Breast epithelium (tissue), 4 donors: ENCODE data around the gene NUP210L. TPM values are rescaled to one million over a fixed set of nuclear protein-coding genes. Genes with fewer than 3 reads are reported as not detected.

Experiments used
- DNase-seq, 2 donors: peaks; one replicate each; pipeline ENCODE4 v3.0.0-alpha.2; 2019; ENCODE audit warnings: low spot score in 2 of 2
- H3K27ac ChIP-seq, 2 donors: fragments of 200-600 bp; sonication (generic) in 1 of 2; one replicate each; pipeline ENCODE4 v1.5.1; 2016 to 2019; ENCODE audit warnings: mild to moderate bottlenecking in 1 of 2
- H3K27me3 ChIP-seq, 2 donors: fragments of 200-600 bp; sonication (generic) in 1 of 2; one replicate each; pipeline versions ENCODE4 v1.5.1 to v1.6.0; 2017 to 2019; ENCODE audit warnings: control low read depth in 1 of 2, mild to moderate bottlenecking in 1 of 2
- H3K36me3 ChIP-seq: fragments of 200-600 bp; one replicate; pipeline ENCODE4 v1.5.1; 2019
- H3K4me1 ChIP-seq, 2 donors: fragments of 200-600 bp; sonication (generic); one replicate each; pipeline ENCODE4 v1.5.1; 2016 to 2019; ENCODE audit warnings: control low read depth in 1 of 2
- H3K4me3 ChIP-seq, 3 donors: fragments of 200-600 bp; sonication (generic); 1 replicate in 2 of 3; 2 replicates in 1 of 3; pipeline ENCODE4 v1.5.1; 2016 to 2019; ENCODE audit warnings: mild to moderate bottlenecking in 3 of 3, moderate library complexity in 2 of 3
- H3K9me3 ChIP-seq, 2 donors: fragments of 200-600 bp; sonication (generic) in 1 of 2; one replicate each; pipeline ENCODE4 v1.5.1; 2016 to 2019; ENCODE audit warnings: control low read depth in 1 of 2
- CTCF ChIP-seq, 3 donors: fragments of 450-650 bp; IDR thresholded peaks; one replicate each; pipeline ENCODE4 v1.5.1; 2016 to 2017; ENCODE audit warnings: antibody characterized with exemption in 3 of 3, mild to moderate bottlenecking in 3 of 3, moderate library complexity in 3 of 3
- POLR2A ChIP-seq: fragments of 450-650 bp; IDR thresholded peaks from one replicate; pipeline ENCODE4 v1.6.1; 2016; ENCODE audit warnings: antibody characterized with exemption, mild to moderate bottlenecking, moderate library complexity
- POLR2AphosphoS5 ChIP-seq, 3 donors: sonication (generic); formaldehyde crosslinking; IDR thresholded peaks; one replicate each; pipeline ENCODE4 v1.6.1; 2017; ENCODE audit warnings: antibody characterized with exemption in 3 of 3
- intact Hi-C: fragments of 100-400 bp; cut with DNase I; formaldehyde crosslinking; loops from one replicate; pipeline ENCODE4 v1.15.1; 2023; ENCODE audit warnings: low total_unique reads
- total RNA-seq, 3 donors: library from RNA; depleted of rRNA; stranded (reverse); fragments of >200 nt; gene quantifications; one replicate each; pipeline ENCODE4 v1.1.0, GENCODE V29; 2016

NUP210L gene
- total RNA-seq, 3 donors from 2014 or later: under 0.01 TPM; not detected in 2

GRCh38 chr1:153970346-153970745 lies 184.5 kb downstream of the NUP210L start:
- H3K4me3 ChIP-seq: no peak overlapping the region
- no peak for DNase-seq
- peaks cover 0 to 18% of the 10 kb centered on the region in 2 donors for H3K4me1 ChIP-seq
- H3K27ac ChIP-seq: no peak overlapping the region
- no peak for TF ChIP-seq POLR2A
- TF ChIP-seq CTCF (IDR thresholded peaks at IDR 0.05): no peak
- TF ChIP-seq POLR2AphosphoS5 (IDR thresholded peaks at IDR 0.05): no peak
- H3K27me3 ChIP-seq: no peaks in the 10 kb centered on the region
- no peaks in the 10 kb centered on the region for H3K36me3 ChIP-seq
- intact Hi-C loops: loop anchor here (10.0 kb wide), 1 partner anchor 176 kb away; no protein-coding TSS in a partner anchor
- no peaks in the 10 kb centered on the region for H3K9me3 ChIP-seq

GRCh38 chr1:153968972-153969371 lies 185.9 kb downstream of the NUP210L start:
- Histone ChIP-seq H3K36me3 (no peaks in the 10 kb centered on the region), H3K4me3 (peak overlapping the region in 2 of 3 donors; percentile 66 to 72), H3K9me3 (no peaks in the 10 kb centered on the region), H3K27ac (peak overlapping the region; percentile 83 to 88), H3K4me1 (peaks cover 0 to 18% of the 10 kb centered on the region in 2 donors), H3K27me3 (no peaks in the 10 kb centered on the region)
- DNase-seq: no peak
- TF ChIP-seq POLR2A (no peak), POLR2AphosphoS5 (IDR thresholded peaks at IDR 0.05) (no peak), CTCF (IDR thresholded peaks at IDR 0.05) (no peak)
- intact Hi-C loops: no loop called here

GRCh38 chr1:153968408-153968807 lies 186.5 kb downstream of the NUP210L start:
- intact Hi-C loops: no loop called here
- DNase-seq: no peak
- Histone ChIP-seq H3K4me1 (peaks cover 0 to 18% of the 10 kb centered on the region in 2 donors), H3K9me3 (no peaks in the 10 kb centered on the region), H3K36me3 (no peaks in the 10 kb centered on the region), H3K4me3 (peak overlapping the region; percentile 58 to 72 (median 66)), H3K27ac (peak overlapping the region; percentile 83 to 88), H3K27me3 (no peaks in the 10 kb centered on the region)
- TF ChIP-seq CTCF (IDR thresholded peaks at IDR 0.05): no peak
- TF ChIP-seq POLR2A: no peak
- no peak for TF ChIP-seq POLR2AphosphoS5 (IDR thresholded peaks at IDR 0.05)

GRCh38 chr1:153968000-153968363 lies 186.9 kb downstream of the NUP210L start:
- H3K27ac ChIP-seq: peak overlapping the region; percentile 83 to 88
- no peak for TF ChIP-seq CTCF (IDR thresholded peaks at IDR 0.05)
- no peak for TF ChIP-seq POLR2AphosphoS5 (IDR thresholded peaks at IDR 0.05)
- peak; percentile 31 for TF ChIP-seq POLR2A
- intact Hi-C loops: no loop called here

GRCh38 chr1:153967107-153967999 lies 187.5 kb downstream of the NUP210L start, which contains the start of gene CREB3L4:
CREB3L4 (plus strand) TSS chr1:153967902; CDS start chr1:153968526, 624 bp downstream.
- intact Hi-C loops: no loop called here
- Histone ChIP-seq H3K4me3 (peak within 1 kb of the TSS; percentile 58 to 72 (median 66)), H3K4me1 (peaks cover 0 to 18% of the 10 kb centered on the region in 2 donors), H3K27ac (peak within 1 kb of the TSS; percentile 83 to 88), H3K36me3 (no peaks in the 10 kb centered on the region), H3K9me3 (no peaks in the 10 kb centered on the region), H3K27me3 (no peaks in the 10 kb centered on the region)
- TF ChIP-seq CTCF (IDR thresholded peaks at IDR 0.05) (peak in 2 of 3 donors; percentile 25 to 41), POLR2AphosphoS5 (IDR thresholded peaks at IDR 0.05) (peak; percentile 65 to 90 (median 74)), POLR2A (peak; percentile 77)
- DNase-seq: peak; percentile 91 to 93

More at GRCh38 chr1:153968000-153968363, 186.9 kb downstream of the NUP210L start:
- H3K27me3 ChIP-seq: no peaks in the 10 kb centered on the region
- H3K9me3 ChIP-seq: no peaks in the 10 kb centered on the region
- no peaks in the 10 kb centered on the region for H3K36me3 ChIP-seq
- peak; percentile 72 to 85 for DNase-seq
- H3K4me3 ChIP-seq: peak overlapping the region; percentile 58 to 72 (median 66)
- peaks cover 0 to 18% of the 10 kb centered on the region in 2 donors for H3K4me1 ChIP-seq
